ENCODE measurements around the gene PRM3.

The PRM3 gene

GRCh38 chr16:11249233-11250061 lies 24.0 kb downstream of the PRM3 start:
- no peak for TF ChIP-seq CTCF (conservative IDR thresholded peaks at IDR 0.05)
- no peak overlapping the region for H3K27ac ChIP-seq

- H3K27ac ChIP-seq, result no peak overlapping the region
- no peak for TF ChIP-seq CTCF (conservative IDR thresholded peaks at IDR 0.05)
Measured at GRCh38 chr16:11248133-11248532, 25.3 kb downstream of the PRM3 start.

GRCh38 chr16:11245988-11246387 lies 27.4 kb downstream of the PRM3 start:
- H3K27ac ChIP-seq, result no peak overlapping the region
- no peak for TF ChIP-seq CTCF (conservative IDR thresholded peaks at IDR 0.05)

GRCh38 chr16:11245222-11245737 lies 28.1 kb downstream of the PRM3 start:
- no peak for TF ChIP-seq CTCF (conservative IDR thresholded peaks at IDR 0.05)
- no peak overlapping the region for H3K27ac ChIP-seq

GRCh38 chr16:11242658-11243057 lies 30.8 kb downstream of the PRM3 start:
- no peak for TF ChIP-seq CTCF (conservative IDR thresholded peaks at IDR 0.05)
- H3K27ac ChIP-seq, result no peak overlapping the region

GRCh38 chr16:11241480-11242204 lies 31.8 kb downstream of the PRM3 start:
- H3K27ac ChIP-seq, result no peak overlapping the region
- TF ChIP-seq CTCF (conservative IDR thresholded peaks at IDR 0.05), result no peak

All from VCaP (cell line).